ENCODE data around the gene CEP112.

Gene CEP112

DNA sequence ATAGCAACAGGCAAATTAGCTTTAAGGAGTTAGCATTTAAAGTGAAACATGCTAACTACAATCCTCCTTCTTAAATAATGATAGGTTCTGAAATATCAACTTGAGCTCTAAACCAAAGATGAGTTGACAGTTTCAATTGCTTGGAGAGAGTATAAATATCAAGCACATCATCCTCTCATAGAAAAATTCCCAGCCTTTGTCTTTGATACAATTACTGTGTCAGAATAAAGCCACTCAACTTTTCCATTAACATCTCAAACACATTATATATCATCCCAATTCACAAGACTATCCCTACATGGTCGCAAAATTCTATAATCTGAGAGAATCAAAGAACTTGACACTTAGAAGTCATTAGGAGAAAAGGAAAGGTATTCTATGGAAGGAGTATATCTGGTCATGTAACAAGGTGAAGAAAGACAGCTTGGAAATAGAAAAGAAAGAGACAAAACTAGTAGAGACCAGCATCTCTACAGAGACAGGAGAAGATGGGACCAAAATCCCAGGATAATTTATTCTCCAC lies 189.8 kb downstream of the CEP112 start:
- H3K4me1 ChIP-seq (ENCODE audit: control insufficient read depth in 1 of 2, insufficient read depth in 2 of 2, low read length in 2 of 2), result no peaks in the 10 kb centered on the region
- H3K4me3 ChIP-seq (ENCODE audit: low read depth in 1 of 2, low read length in 2 of 2), result no peak overlapping the region
- no peaks in the 10 kb centered on the region for H3K9me3 ChIP-seq (ENCODE audit: control insufficient read depth in 1 of 2, low read length in 2 of 2)
- H3K27me3 ChIP-seq (ENCODE audit: control insufficient read depth in 1 of 2, insufficient read depth in 2 of 2, low read length in 2 of 2), result no peaks in the 10 kb centered on the region
- H3K36me3 ChIP-seq (ENCODE audit: control insufficient read depth in 1 of 2, insufficient read depth in 2 of 2, low read length in 2 of 2), result no peaks in the 10 kb centered on the region
- no peak overlapping the region for H3K9ac ChIP-seq (ENCODE audit: low read depth in 1 of 2, low read length in 2 of 2)
- no peak overlapping the region for H3K27ac ChIP-seq (ENCODE audit: low read depth, low read length)

DNA sequence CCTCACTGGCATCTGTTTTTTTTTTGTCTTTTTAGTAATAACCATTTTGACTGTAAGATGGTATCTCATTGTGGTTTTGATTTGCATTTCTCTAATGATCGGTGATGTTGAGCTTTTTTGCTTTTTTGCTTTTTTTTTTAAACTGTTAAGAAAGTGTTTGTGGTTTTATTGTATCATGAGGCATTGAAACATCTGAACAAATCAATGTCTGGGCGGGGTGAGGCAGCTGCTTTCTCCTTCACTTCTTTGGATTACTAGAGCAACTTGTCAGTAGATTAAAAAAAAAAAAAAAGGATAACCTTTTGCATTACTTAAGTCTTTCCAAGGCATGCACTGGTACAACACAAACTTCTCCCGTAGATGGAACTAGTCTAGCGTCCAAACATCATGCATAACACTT lies 191.7 kb downstream of the CEP112 start:
- no peaks in the 10 kb centered on the region for H3K36me3 ChIP-seq (ENCODE audit: control insufficient read depth in 1 of 2, insufficient read depth in 2 of 2, low read length in 2 of 2)
- H3K4me3 ChIP-seq (ENCODE audit: low read depth in 1 of 2, low read length in 2 of 2), result no peak overlapping the region
- no peaks in the 10 kb centered on the region for H3K9me3 ChIP-seq (ENCODE audit: control insufficient read depth in 1 of 2, low read length in 2 of 2)
- H3K27me3 ChIP-seq (ENCODE audit: control insufficient read depth in 1 of 2, insufficient read depth in 2 of 2, low read length in 2 of 2), result no peaks in the 10 kb centered on the region
- H3K4me1 ChIP-seq (ENCODE audit: control insufficient read depth in 1 of 2, insufficient read depth in 2 of 2, low read length in 2 of 2), result no peaks in the 10 kb centered on the region
- H3K27ac ChIP-seq (ENCODE audit: low read depth, low read length), result no peak overlapping the region
- no peak overlapping the region for H3K9ac ChIP-seq (ENCODE audit: low read depth in 1 of 2, low read length in 2 of 2)

DNA sequence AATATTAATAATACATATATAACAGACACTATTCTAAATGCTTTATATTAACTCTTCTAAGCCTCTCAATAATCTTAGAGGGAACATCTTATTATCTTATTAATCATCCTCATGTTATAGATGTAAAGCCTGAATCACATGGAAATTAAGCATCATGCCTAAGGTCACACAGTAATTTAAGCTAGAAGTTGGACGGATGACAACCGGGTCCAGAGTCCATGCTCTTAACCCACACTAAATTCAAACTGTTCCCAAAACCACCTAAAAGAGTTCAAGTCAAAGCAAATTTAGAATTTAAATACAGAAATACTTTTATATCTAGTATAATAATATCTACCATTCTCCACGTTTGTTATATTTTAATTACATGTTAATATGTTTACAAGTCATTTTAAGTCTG lies 193.3 kb downstream of the CEP112 start:
- H3K27me3 ChIP-seq (ENCODE audit: control insufficient read depth in 1 of 2, insufficient read depth in 2 of 2, low read length in 2 of 2), result no peaks in the 10 kb centered on the region
- no peaks in the 10 kb centered on the region for H3K4me1 ChIP-seq (ENCODE audit: control insufficient read depth in 1 of 2, insufficient read depth in 2 of 2, low read length in 2 of 2)
- no peaks in the 10 kb centered on the region for H3K9me3 ChIP-seq (ENCODE audit: control insufficient read depth in 1 of 2, low read length in 2 of 2)
- no peak overlapping the region for H3K27ac ChIP-seq (ENCODE audit: low read depth, low read length)
- no peak overlapping the region for H3K9ac ChIP-seq (ENCODE audit: low read depth in 1 of 2, low read length in 2 of 2)
- no peak overlapping the region for H3K4me3 ChIP-seq (ENCODE audit: low read depth in 1 of 2, low read length in 2 of 2)
- no peaks in the 10 kb centered on the region for H3K36me3 ChIP-seq (ENCODE audit: control insufficient read depth in 1 of 2, insufficient read depth in 2 of 2, low read length in 2 of 2)

DNA sequence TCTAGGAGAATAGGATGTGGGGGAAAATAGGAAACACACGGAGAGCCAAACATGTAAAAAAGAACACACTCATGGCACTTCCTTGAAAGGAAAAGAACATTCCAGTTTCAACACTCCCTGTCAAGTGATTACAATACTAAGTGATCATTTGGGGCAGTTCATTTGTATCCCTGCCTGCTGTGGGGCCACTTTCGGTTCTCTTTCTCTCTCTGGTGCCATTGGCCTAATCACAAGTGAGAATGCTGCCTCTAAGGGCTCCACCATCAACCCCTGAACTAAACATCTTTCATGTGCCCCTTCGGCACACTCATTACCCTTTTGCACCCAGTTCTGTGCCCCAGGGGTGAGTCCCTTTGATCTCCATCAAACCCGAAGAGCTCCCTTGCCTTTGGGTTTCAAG lies 197.3 kb downstream of the CEP112 start:
- Histone ChIP-seq H3K27me3 (ENCODE audit: control insufficient read depth in 1 of 2, insufficient read depth in 2 of 2, low read length in 2 of 2) (no peaks in the 10 kb centered on the region), H3K9me3 (ENCODE audit: control insufficient read depth in 1 of 2, low read length in 2 of 2) (no peaks in the 10 kb centered on the region), H3K36me3 (ENCODE audit: control insufficient read depth in 1 of 2, insufficient read depth in 2 of 2, low read length in 2 of 2) (no peaks in the 10 kb centered on the region), H3K9ac (ENCODE audit: low read depth in 1 of 2, low read length in 2 of 2) (no peak overlapping the region), H3K27ac (ENCODE audit: low read depth, low read length) (no peak overlapping the region), H3K4me1 (ENCODE audit: control insufficient read depth in 1 of 2, insufficient read depth in 2 of 2, low read length in 2 of 2) (no peaks in the 10 kb centered on the region), H3K4me3 (ENCODE audit: low read depth in 1 of 2, low read length in 2 of 2) (no peak overlapping the region)

DNA sequence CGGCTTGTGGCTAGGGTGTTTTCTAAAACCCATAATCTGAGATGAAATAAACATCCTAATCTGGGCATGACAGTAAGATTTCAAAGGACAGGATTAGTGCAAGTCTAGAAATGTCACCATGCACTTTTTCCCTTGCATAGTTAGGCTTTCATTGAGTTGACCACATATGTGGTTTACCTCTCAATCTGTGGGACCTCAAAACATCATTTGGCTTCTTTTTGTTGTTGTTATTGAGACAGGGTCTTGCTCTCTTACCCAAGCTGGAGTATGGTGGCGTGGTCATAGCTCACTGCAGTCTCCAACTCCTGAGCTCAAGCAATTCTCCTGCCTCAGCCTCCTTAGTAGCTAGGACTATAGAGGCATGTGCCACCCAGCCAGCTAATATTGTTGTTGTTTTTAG lies 197.8 kb downstream of the CEP112 start:
- no peak overlapping the region for H3K4me3 ChIP-seq (ENCODE audit: low read depth in 1 of 2, low read length in 2 of 2)
- no peak overlapping the region for H3K27ac ChIP-seq (ENCODE audit: low read depth, low read length)
- H3K4me1 ChIP-seq (ENCODE audit: control insufficient read depth in 1 of 2, insufficient read depth in 2 of 2, low read length in 2 of 2), result no peaks in the 10 kb centered on the region
- H3K36me3 ChIP-seq (ENCODE audit: control insufficient read depth in 1 of 2, insufficient read depth in 2 of 2, low read length in 2 of 2), result no peaks in the 10 kb centered on the region
- H3K9ac ChIP-seq (ENCODE audit: low read depth in 1 of 2, low read length in 2 of 2), result no peak overlapping the region
- no peaks in the 10 kb centered on the region for H3K9me3 ChIP-seq (ENCODE audit: control insufficient read depth in 1 of 2, low read length in 2 of 2)
- H3K27me3 ChIP-seq (ENCODE audit: control insufficient read depth in 1 of 2, insufficient read depth in 2 of 2, low read length in 2 of 2), result no peaks in the 10 kb centered on the region

DNA sequence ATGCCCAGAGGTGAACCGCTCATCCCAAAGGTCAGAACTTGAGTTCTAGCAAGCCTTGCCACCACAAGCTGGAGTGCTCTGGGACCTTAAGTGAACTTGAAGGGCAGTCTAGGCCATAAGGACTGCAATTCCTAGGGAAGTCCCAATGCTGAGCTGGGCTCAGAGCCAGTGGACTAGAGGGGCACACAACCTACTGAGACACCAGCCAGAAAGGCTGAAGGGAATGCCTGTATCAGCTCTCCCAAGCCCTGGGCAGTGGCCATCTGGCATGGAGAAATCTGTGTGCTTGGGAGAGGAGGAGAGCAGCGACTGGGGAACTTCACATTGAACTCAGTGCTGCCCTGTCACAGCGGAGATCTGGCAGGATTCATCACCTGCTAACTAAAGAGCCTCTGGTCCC lies 201.3 kb downstream of the CEP112 start:
- H3K9ac ChIP-seq (ENCODE audit: low read depth in 1 of 2, low read length in 2 of 2), result no peak overlapping the region
- no peak overlapping the region for H3K27ac ChIP-seq (ENCODE audit: low read depth, low read length)
- no peaks in the 10 kb centered on the region for H3K36me3 ChIP-seq (ENCODE audit: control insufficient read depth in 1 of 2, insufficient read depth in 2 of 2, low read length in 2 of 2)
- no peaks in the 10 kb centered on the region for H3K27me3 ChIP-seq (ENCODE audit: control insufficient read depth in 1 of 2, insufficient read depth in 2 of 2, low read length in 2 of 2)
- no peaks in the 10 kb centered on the region for H3K9me3 ChIP-seq (ENCODE audit: control insufficient read depth in 1 of 2, low read length in 2 of 2)
- H3K4me1 ChIP-seq (ENCODE audit: control insufficient read depth in 1 of 2, insufficient read depth in 2 of 2, low read length in 2 of 2), result no peaks in the 10 kb centered on the region
- no peak overlapping the region for H3K4me3 ChIP-seq (ENCODE audit: low read depth in 1 of 2, low read length in 2 of 2)

DNA sequence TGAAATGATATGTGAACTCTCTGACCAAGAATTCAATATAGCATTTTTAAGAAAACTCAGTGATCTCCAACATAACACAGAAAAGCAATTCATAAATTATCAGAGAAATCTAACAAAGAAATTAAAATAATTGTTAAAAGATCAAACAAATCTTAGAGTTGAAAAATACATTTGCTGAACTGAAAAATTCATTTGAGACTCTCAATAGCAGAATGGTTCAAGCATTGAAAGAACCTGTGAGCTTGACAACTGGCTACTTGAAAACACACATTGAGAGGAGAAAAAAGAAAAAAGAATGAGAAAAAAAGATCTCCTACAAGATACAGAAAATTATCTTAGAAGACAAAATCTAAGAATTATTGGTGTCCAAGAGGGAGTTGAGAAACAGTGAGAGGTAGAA lies 203.5 kb downstream of the CEP112 start:
- H3K4me1 ChIP-seq (ENCODE audit: control insufficient read depth in 1 of 2, insufficient read depth in 2 of 2, low read length in 2 of 2), result no peaks in the 10 kb centered on the region
- no peak overlapping the region for H3K4me3 ChIP-seq (ENCODE audit: low read depth in 1 of 2, low read length in 2 of 2)
- H3K36me3 ChIP-seq (ENCODE audit: control insufficient read depth in 1 of 2, insufficient read depth in 2 of 2, low read length in 2 of 2), result no peaks in the 10 kb centered on the region
- no peaks in the 10 kb centered on the region for H3K27me3 ChIP-seq (ENCODE audit: control insufficient read depth in 1 of 2, insufficient read depth in 2 of 2, low read length in 2 of 2)
- no peak overlapping the region for H3K27ac ChIP-seq (ENCODE audit: low read depth, low read length)
- H3K9me3 ChIP-seq (ENCODE audit: control insufficient read depth in 1 of 2, low read length in 2 of 2), result no peaks in the 10 kb centered on the region
- no peak overlapping the region for H3K9ac ChIP-seq (ENCODE audit: low read depth in 1 of 2, low read length in 2 of 2)

DNA sequence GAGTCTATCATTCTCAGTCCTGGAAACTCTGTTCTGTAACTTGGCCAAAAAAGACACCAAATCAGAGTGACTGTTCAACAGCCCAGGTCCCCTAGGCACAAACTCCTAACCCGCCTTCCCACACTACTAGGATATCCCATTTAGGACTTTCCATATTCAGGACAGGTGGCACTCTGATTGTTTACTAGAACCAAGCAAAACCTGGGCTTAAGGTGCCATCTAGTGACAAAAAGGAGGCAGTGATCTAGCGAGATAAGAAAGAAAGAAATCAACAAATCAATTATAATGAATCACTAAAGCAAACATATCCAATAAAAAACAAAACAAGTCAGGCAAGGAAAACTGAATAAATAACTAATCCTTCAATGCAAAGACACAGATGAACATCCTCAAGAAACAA lies 203.9 kb downstream of the CEP112 start:
- H3K27ac ChIP-seq (ENCODE audit: low read depth, low read length), result no peak overlapping the region
- no peaks in the 10 kb centered on the region for H3K27me3 ChIP-seq (ENCODE audit: control insufficient read depth in 1 of 2, insufficient read depth in 2 of 2, low read length in 2 of 2)
- no peaks in the 10 kb centered on the region for H3K9me3 ChIP-seq (ENCODE audit: control insufficient read depth in 1 of 2, low read length in 2 of 2)
- no peak overlapping the region for H3K4me3 ChIP-seq (ENCODE audit: low read depth in 1 of 2, low read length in 2 of 2)
- no peak overlapping the region for H3K9ac ChIP-seq (ENCODE audit: low read depth in 1 of 2, low read length in 2 of 2)
- no peaks in the 10 kb centered on the region for H3K36me3 ChIP-seq (ENCODE audit: control insufficient read depth in 1 of 2, insufficient read depth in 2 of 2, low read length in 2 of 2)
- H3K4me1 ChIP-seq (ENCODE audit: control insufficient read depth in 1 of 2, insufficient read depth in 2 of 2, low read length in 2 of 2), result no peaks in the 10 kb centered on the region

DNA sequence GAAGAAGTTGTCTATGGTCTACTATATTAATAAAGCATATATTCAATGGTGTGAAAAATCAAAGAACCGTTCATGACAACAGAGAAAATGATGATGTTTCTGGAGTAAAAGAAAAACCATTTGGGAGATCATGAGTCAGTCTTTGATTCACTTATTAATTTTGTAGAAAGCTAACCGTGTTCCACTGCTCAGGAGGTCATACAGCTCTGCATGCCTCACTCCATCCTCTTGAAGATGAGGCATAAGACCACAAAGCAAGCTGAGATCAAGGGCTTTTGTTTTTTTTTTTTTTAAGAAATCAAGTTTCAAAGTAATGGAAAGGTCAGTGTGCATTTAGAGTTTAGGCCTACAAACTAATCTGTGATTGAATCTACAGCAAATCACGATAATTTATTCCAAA lies 206.4 kb downstream of the CEP112 start:
- Histone ChIP-seq H3K4me1 (ENCODE audit: control insufficient read depth in 1 of 2, insufficient read depth in 2 of 2, low read length in 2 of 2) (no peaks in the 10 kb centered on the region), H3K9me3 (ENCODE audit: control insufficient read depth in 1 of 2, low read length in 2 of 2) (no peaks in the 10 kb centered on the region), H3K27ac (ENCODE audit: low read depth, low read length) (no peak overlapping the region), H3K9ac (ENCODE audit: low read depth in 1 of 2, low read length in 2 of 2) (no peak overlapping the region), H3K27me3 (ENCODE audit: control insufficient read depth in 1 of 2, insufficient read depth in 2 of 2, low read length in 2 of 2) (no peaks in the 10 kb centered on the region), H3K4me3 (ENCODE audit: low read depth in 1 of 2, low read length in 2 of 2) (no peak overlapping the region), H3K36me3 (ENCODE audit: control insufficient read depth in 1 of 2, insufficient read depth in 2 of 2, low read length in 2 of 2) (no peaks in the 10 kb centered on the region)

DNA sequence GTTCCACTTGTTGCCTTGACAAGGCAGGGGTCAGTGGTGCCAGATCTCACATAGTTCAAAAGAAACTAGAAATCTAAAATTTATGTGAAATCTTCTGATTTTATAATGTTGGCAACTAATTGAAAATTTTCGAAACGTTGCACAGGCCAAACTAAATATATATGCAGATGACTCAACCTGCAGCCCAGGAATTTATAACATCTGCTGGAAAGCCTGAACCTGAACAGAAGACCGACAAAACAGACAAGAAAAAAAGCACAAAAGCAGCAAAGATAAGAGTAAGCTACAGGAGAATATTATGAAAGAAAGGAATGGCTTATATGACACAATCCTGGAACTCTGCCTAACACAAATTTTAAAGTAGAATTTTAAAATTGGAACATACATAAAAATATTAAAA lies 207.6 kb downstream of the CEP112 start:
- Histone ChIP-seq H3K27ac (ENCODE audit: low read depth, low read length) (no peak overlapping the region), H3K4me1 (ENCODE audit: control insufficient read depth in 1 of 2, insufficient read depth in 2 of 2, low read length in 2 of 2) (no peaks in the 10 kb centered on the region), H3K9ac (ENCODE audit: low read depth in 1 of 2, low read length in 2 of 2) (no peak overlapping the region), H3K4me3 (ENCODE audit: low read depth in 1 of 2, low read length in 2 of 2) (no peak overlapping the region), H3K27me3 (ENCODE audit: control insufficient read depth in 1 of 2, insufficient read depth in 2 of 2, low read length in 2 of 2) (no peaks in the 10 kb centered on the region), H3K9me3 (ENCODE audit: control insufficient read depth in 1 of 2, low read length in 2 of 2) (no peaks in the 10 kb centered on the region), H3K36me3 (ENCODE audit: control insufficient read depth in 1 of 2, insufficient read depth in 2 of 2, low read length in 2 of 2) (no peaks in the 10 kb centered on the region)

DNA sequence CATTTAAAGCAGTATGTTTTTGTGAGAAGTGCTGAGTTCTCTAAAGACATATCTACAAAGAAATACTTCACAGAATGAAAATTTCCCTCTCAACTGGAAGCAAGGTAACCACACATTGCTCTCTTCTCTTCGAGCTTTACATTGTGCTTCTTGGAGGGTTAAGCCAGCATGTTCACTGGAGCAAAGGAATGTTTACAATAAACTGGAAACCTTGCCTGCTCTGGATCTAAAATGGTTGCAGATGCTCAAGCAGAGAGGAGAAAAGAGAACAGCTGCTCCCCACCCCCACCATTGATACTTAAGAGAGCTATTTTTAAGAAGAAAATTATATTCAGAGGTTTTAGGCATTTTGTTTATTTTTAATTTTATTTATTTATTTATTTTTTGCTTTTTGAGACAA lies 213.1 kb downstream of the CEP112 start:
- Histone ChIP-seq H3K27ac (ENCODE audit: low read depth, low read length) (no peak overlapping the region), H3K4me3 (ENCODE audit: low read depth in 1 of 2, low read length in 2 of 2) (no peak overlapping the region), H3K36me3 (ENCODE audit: control insufficient read depth in 1 of 2, insufficient read depth in 2 of 2, low read length in 2 of 2) (no peaks in the 10 kb centered on the region), H3K9me3 (ENCODE audit: control insufficient read depth in 1 of 2, low read length in 2 of 2) (no peaks in the 10 kb centered on the region), H3K27me3 (ENCODE audit: control insufficient read depth in 1 of 2, insufficient read depth in 2 of 2, low read length in 2 of 2) (no peaks in the 10 kb centered on the region), H3K9ac (ENCODE audit: low read depth in 1 of 2, low read length in 2 of 2) (no peak overlapping the region), H3K4me1 (ENCODE audit: control insufficient read depth in 1 of 2, insufficient read depth in 2 of 2, low read length in 2 of 2) (no peaks in the 10 kb centered on the region)

All from duodenal mucosa (tissue), 2 donors.